GM20431 (cell line): Measurements from ENCODE around the gene CACNB4.
"Not testable (repeated sequence)": the region's sequence is repeated elsewhere in the genome, so short reads cannot be mapped to it uniquely, and the experiment has no call there.

ENCODE experiments used
- in situ Hi-C: fragments of 300-500 bp; cut with MseI, MboI; formaldehyde crosslinking; loops from one replicate; pipeline ENCODE4 v1.15.0; 2020; ENCODE audit warnings: low sequenced_read_pairs; ENCODE audit not compliant: unreplicated experiment

The CACNB4 gene

DNA sequence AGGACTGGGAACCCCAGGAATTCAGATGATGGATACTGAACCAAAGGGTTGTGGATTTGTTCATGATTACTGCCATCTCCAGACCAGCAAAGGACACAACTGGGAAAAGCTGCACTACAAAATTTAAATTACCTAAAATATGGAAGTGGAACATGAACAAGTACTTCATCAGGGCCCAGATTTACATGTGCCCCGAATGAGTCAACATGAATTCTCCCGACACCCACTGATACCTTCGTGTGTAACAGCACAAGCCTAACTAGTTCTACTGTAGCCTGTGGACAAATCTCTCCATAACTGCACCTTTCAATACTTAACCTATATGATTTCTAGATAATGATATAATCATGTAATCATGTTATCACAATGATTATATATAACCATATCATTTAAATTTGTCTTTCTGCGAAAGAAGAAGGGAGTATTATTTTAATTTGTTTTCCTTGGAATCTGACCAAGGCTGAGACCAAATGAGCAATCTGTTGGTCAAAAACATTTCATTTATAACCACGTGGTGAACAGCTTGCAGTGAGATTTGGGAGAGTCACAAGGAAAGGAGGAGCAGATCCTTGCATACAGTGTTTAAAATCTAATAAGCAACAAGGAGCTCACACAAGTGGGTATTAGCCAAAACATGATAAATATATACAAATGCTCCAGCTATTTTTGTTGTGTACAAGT is 70.5 kb downstream of the CACNB4 start:
- in situ Hi-C loops, result no loop called here

GRCh38 chr2:152025678-152026287 is 73.1 kb downstream of the CACNB4 start:
- in situ Hi-C loops, result no loop called here

DNA sequence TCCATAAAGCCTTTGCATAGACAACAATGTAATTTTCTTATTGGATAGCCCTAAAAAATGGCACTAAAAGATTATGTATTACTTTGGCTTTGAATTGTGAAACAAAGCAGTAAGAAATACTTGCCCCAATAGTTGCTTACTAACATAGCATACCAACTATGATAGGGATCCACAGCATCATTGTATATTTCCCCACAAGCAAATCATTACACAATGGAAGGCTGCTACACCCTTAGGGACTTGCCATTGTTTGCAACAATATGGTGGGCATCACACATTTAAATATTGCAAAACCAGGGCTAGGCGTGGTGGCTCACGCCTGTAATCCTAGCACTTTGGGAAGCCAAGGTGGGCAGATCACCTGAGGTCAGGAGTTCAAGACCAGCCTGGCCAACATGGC is 74.4 kb downstream of the CACNB4 start:
- in situ Hi-C loops, result no loop called here

DNA sequence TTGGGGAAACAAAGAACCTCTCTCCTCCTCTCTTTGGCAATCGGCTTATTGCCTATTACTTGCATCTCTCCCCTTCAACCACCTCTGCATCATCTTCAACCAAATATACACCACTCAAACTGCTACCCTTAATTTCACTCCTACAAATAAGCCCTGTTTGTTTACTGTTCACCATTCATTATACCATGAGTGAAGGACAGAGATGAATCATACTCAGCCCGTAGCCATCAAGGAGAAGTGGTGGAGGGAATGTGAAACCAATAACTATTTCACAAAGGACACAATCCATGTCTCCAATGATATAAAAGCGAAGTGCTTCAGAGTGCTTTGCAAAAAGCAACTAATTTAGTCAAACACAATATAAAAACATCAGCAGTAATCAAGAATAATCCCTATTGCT is 76.8 kb downstream of the CACNB4 start:
- in situ Hi-C loops, result no loop called here

DNA sequence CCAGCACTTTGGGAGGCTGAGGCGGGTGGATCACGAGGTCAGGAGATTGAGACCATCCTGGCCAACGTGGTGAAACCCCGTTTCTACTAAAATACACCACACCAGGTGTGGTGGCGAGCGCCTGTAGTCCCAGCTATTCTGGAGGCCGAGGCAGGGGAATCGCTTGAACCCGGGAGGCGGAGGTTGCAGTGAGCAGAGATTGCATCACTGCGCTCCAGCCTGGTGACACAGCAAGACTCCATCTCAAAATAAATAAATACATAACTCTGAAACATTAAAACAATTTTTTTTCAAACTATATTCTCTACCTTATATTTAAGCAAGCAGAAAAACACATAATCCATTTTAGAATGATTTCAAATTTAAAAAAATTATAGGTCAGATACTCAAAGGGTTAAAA is 77.8 kb downstream of the CACNB4 start:
- in situ Hi-C loops, result not testable (repeated sequence)

- in situ Hi-C loops, result no loop called here
Measured at GRCh38 chr2:152019732-152020131, 79.1 kb downstream of the CACNB4 start.

GRCh38 chr2:152016181-152017120 is 82.4 kb downstream of the CACNB4 start:
- in situ Hi-C loops, result no loop called here

GRCh38 chr2:152015552-152015951 is 83.3 kb downstream of the CACNB4 start:
- in situ Hi-C loops, result no loop called here

- in situ Hi-C loops, result no loop called here
Measured at GRCh38 chr2:152012697-152013096, 86.1 kb downstream of the CACNB4 start.

DNA sequence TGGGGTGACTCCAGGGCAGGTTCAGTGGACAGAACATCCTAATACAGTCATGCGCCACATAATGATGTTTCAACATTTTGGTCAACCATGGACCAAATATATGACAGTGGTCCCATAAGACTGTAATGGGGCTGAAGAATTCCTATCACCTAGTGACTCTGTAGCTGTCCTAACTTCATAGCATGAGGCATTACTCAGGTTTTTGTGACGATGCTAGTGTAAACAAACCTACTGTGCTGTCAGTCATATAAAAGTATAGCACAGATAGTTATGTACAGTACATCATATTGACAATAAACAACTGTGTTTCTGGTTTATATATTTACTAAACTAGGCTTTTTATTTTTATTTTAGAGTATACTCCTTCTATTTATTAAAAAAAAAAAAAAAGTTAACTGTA is 87.1 kb downstream of the CACNB4 start:
- in situ Hi-C loops, result no loop called here

- in situ Hi-C loops, result no loop called here
Measured at GRCh38 chr2:152005607-152006006, 93.2 kb downstream of the CACNB4 start.

- in situ Hi-C loops, result not testable (repeated sequence)
Measured at GRCh38 chr2:152003283-152003682, 95.6 kb downstream of the CACNB4 start.

DNA sequence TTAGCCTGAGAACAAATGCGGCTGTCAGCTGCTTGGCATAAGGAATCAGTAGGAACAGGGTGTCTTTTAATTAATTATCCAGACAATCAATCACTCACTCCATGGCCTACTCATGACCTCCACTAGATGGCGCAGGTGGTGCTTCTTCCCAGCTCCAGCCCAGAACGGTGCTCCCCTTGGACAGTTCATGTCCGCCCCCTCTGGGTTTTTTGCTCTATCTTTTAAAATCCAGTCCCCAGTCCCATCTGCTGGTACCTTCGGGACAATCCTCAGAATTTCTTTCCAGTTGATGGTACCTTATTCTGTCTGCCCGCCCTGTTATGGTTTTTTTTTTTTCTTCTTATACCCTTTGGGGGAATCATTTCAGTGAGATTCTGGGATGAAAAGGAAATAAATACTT is 99.8 kb downstream of the CACNB4 start:
- in situ Hi-C loops, result no loop called here

GRCh38 chr2:151996243-151997003 is 102.4 kb downstream of the CACNB4 start:
- in situ Hi-C loops, result no loop called here

- in situ Hi-C loops, result no loop called here
Measured at GRCh38 chr2:151995161-151995557, 103.7 kb downstream of the CACNB4 start.

- in situ Hi-C loops, result not testable (repeated sequence)
Measured at GRCh38 chr2:151994178-151994577, 104.7 kb downstream of the CACNB4 start.

DNA sequence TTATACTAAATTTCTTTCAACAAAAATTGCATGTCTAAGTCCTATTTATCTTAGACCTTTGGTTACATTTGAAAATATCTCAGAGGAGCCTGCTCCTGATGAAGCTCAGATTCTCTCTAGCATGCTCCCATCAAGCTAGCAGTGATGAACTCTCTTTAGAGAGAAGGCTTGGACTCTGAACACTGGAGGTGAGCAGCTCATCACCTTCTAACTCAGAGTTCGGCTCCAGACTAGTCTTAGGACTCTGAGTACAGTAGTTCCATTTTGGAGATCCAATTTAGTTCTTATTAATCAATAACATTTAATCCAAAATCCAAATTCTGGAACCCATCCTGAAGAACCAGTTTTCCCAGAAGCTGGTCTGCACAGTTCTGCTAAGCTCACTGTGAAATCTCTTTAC is 107.8 kb downstream of the CACNB4 start:
- in situ Hi-C loops, result no loop called here

- in situ Hi-C loops, result no loop called here
Measured at GRCh38 chr2:151989378-151989777, 109.5 kb downstream of the CACNB4 start.

GRCh38 chr2:151987484-151987883 is 111.4 kb downstream of the CACNB4 start:
- in situ Hi-C loops, result no loop called here

GRCh38 chr2:151984424-151985083 is 114.3 kb downstream of the CACNB4 start:
- in situ Hi-C loops, result no loop called here
